Activated CD8-positive, alpha-beta T cell treated with anti-CD3 and anti-CD28 coated beads, Interleukin-2, amount 10 ng/mL, durations not matched to agents 7 days and 5 days (primary cell): ENCODE data around the gene LOC101059915.
A peak's percentile ranks its signal among the peaks of the same experiment; 100 is the strongest.

Source experiments
- ATAC-seq: fragments of 150-1000 bp; cut with Tn5 transposase; one replicate; pipeline ENCODE4 v1.10.0; 2021; ENCODE audit warnings: moderate library complexity
- CTCF ChIA-PET: fragments of 350-600 bp; sonication (Branson Sonifier 250); formaldehyde crosslinking; loops from one replicate; lab custom pipeline; 2021; ENCODE audit warnings: antibody characterized with exemption; lab: Charles Lee
- POLR2A ChIA-PET: fragments of 350-600 bp; sonication (Branson Sonifier 250); formaldehyde crosslinking; loops from one replicate; lab custom pipeline; 2021; ENCODE audit warnings: antibody characterized with exemption; lab: Charles Lee
- DNase-seq: peaks from one replicate; pipeline ENCODE4 v3.0.0-alpha.2; 2020
- H3K27ac Mint-ChIP-seq: one replicate; pipeline ENCODE4 v1.8.0; 2021; ENCODE audit warnings: mild to moderate bottlenecking, mixed read lengths
- H3K27me3 Mint-ChIP-seq: one replicate; pipeline ENCODE4 v1.8.0; 2021; ENCODE audit warnings: low read depth, mixed read lengths
- H3K36me3 Mint-ChIP-seq: one replicate; pipeline ENCODE4 v1.8.0; 2021; ENCODE audit warnings: low read depth, mixed read lengths
- H3K4me1 Mint-ChIP-seq: one replicate; pipeline ENCODE4 v1.8.0; 2021; ENCODE audit warnings: low read depth, mixed read lengths
- H3K4me3 Mint-ChIP-seq: one replicate; pipeline ENCODE4 v1.8.0; 2021; ENCODE audit warnings: mild to moderate bottlenecking, mixed read lengths
- H3K9me3 Mint-ChIP-seq: one replicate; pipeline ENCODE4 v1.8.0; 2022; ENCODE audit warnings: mixed read lengths; ENCODE audit not compliant: insufficient read depth

Gene LOC101059915

DNA sequence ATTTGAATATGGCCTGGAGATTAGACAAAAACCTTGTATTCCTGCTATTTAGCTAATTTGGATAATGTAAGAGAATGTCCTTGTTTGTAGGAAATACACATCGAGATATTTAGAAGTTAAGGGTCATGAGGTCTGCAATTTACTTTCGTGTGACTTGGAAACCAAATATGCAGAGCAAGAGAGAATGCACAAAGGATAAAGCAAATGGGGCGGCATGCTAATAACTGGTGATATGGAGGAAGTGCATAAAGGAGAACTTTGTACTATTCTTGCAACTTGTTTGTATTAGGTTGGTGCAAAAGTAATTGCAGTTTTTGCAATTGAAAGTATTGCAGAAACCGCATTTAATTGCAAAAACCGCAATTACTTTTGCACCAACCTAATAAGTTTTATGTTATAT is 41.9 kb upstream of the LOC101059915 start:
- ATAC-seq: no peak
- H3K36me3 Mint-ChIP-seq: peaks cover 5% of the 10 kb centered on the region
- DNase-seq: no peak
- no peaks in the 10 kb centered on the region for H3K27me3 Mint-ChIP-seq
- peaks cover 63% of the 10 kb centered on the region for H3K4me1 Mint-ChIP-seq
- no peak overlapping the region for H3K4me3 Mint-ChIP-seq
- H3K9me3 Mint-ChIP-seq: no peaks in the 10 kb centered on the region
- CTCF ChIA-PET: interaction anchor here (9.6 kb wide), 1 partner anchor 10 kb away, joined by 56 read pairs; no protein-coding TSS in a partner anchor
- POLR2A ChIA-PET: interaction anchor here (1.5 kb wide), 1 partner anchor 92 kb away, joined by 9 read pairs; the partner anchor contains the start of gene OGT
- no peak overlapping the region for H3K27ac Mint-ChIP-seq

DNA sequence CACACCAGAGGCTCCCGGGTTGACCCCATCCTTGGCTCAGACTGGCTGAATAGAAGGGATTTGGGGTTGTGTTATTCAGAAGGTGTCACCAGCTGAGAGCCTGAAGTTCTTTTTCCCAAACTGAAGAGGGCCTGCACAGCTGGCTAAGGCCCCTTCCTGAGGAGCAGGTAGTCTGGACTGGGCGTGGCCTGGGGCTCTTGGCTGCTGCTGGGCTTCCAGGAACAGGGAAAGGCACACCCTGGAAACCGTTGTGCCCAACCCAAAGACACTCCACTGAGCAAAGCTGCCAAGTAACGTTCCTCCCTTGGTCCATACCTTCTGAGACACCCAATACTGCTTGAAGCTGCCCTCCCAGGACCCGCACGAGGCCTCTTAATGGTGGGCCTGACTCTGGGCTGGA is 40.8 kb upstream of the LOC101059915 start:
- POLR2A ChIA-PET: no interaction called here
- Mint-ChIP-seq H3K4me3 (no peak overlapping the region), H3K4me1 (peaks cover 56% of the 10 kb centered on the region), H3K36me3 (peaks cover 5% of the 10 kb centered on the region), H3K27ac (no peak overlapping the region), H3K27me3 (no peaks in the 10 kb centered on the region), H3K9me3 (no peaks in the 10 kb centered on the region)
- no peak for DNase-seq
- no peak for ATAC-seq
- CTCF ChIA-PET: no interaction called here

DNA sequence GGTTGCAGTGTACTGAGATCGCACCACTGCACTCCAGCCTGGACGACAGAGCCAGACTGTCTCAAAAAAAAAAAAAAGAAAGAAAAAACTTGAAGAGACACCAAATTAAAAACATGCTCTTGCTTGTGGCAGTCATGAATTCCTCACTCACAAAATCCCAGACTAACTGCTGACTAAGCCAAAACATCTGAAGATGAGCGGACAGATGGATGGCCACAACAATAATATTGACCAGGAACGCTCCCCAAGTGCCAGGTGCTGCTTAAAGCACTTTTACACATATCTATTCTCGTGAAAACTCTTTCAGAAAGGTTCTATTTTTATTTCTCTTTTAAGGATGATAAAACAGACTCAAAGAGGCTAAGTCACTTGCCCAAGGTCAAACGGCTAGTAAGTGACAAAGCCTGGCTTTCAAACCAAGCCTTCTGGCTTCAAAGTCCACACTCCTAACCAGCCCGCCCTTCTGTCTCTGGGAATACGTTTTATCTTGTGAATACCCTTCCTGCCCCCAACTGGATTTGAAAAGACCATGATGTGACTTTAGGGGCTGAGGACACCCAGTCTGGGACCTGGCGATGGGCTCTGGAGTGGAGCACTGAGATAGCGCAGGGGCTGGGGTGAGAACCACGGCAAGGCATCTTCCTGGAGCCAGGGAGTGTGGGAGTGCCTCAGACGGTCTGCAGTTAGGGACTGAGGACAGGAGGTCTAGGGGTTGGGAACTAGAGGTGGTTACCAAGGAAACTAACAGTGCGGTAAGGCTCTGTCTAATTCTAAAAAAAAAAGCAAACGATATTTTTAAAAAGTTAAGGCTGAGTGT is 39.5 kb upstream of the LOC101059915 start:
- CTCF ChIA-PET: no interaction called here
- peak overlapping the region; percentile 15 for H3K27ac Mint-ChIP-seq

DNA sequence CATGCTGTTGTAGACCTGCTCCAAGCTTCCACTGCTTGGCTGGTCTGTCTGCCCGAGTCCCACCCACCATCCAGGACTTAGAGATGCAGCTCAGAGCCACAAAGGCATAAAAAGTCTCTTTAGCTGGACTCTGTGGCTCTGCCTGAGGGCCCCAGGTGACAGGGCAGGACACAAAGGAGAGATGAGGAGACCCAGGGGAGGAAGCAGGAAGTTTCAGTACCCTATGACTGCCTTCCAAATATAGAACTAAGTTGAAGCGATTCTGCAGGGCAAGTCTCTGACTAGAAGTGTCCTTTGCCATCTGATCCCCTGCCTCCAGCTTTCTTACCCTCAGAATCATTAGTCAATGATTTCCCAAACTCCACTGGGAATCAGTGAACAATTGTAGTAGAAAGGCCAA is 37.9 kb upstream of the LOC101059915 start:
- CTCF ChIA-PET: no interaction called here
- H3K27ac Mint-ChIP-seq: peak overlapping the region; percentile 43
- no peaks in the 10 kb centered on the region for H3K27me3 Mint-ChIP-seq
- no peaks in the 10 kb centered on the region for H3K9me3 Mint-ChIP-seq
- no peaks in the 10 kb centered on the region for H3K36me3 Mint-ChIP-seq
- ATAC-seq (no peak), DNase-seq (no peak)
- H3K4me3 Mint-ChIP-seq: no peak overlapping the region
- H3K4me1 Mint-ChIP-seq: peaks cover 28% of the 10 kb centered on the region
- POLR2A ChIA-PET: interaction anchor here (0.7 kb wide), 1 partner anchor 11 kb away, joined by 3 read pairs; the partner anchor contains the start of gene CXCR3

More for the DNA sequence above, 39.5 kb upstream of the LOC101059915 start:
- Mint-ChIP-seq H3K9me3 (no peaks in the 10 kb centered on the region), H3K4me1 (peaks cover 44% of the 10 kb centered on the region), H3K27me3 (no peaks in the 10 kb centered on the region), H3K4me3 (no peak overlapping the region), H3K36me3 (peaks cover 3% of the 10 kb centered on the region)
- ATAC-seq (no peak), DNase-seq (no peak)
- POLR2A ChIA-PET: interaction anchor here (0.7 kb wide), 1 partner anchor 11 kb away, joined by 3 read pairs; no protein-coding TSS in a partner anchor

DNA sequence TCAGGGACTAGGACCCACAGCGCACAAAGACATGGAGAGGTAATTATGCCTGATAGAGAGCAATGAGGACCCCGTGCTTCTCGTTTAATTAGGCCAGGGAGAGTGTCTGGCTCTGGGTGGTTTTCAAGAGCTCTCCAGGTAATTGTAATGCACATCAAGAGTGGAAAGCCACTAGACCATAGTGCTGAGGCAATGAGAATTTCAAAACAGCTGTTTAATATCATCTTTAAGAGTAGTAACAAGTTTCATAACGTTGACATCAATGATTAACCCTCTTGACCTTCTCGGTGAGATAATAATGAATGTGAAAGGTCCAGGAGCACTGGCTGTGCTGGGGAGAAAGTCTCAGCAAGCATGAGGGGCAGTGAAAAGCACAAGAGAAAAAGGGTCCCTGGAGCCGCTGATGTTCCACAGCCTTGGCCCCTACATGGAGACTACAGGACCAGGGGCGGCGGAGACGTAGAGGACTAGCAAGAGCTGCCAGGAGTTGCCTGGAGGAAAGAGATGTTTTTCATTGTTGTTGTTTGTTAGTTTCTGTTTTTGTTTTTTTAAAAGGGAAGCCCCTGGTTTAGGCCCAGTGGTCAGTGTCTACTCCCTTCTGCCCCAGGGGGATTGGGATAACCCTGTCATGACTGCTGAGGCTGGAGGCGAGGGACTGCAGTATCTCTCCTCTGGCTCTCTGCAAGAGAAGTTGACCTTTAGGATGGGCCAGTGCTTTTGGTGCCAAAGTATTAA is 34.3 kb upstream of the LOC101059915 start:
- H3K4me1 Mint-ChIP-seq: peaks cover 27% of the 10 kb centered on the region
- ChIA-PET CTCF (interaction anchor here (7.7 kb wide), 1 partner anchor 13 kb away, joined by 56 read pairs; the partner anchor contains the start of gene CXCR3), POLR2A (no interaction called here)
- DNase-seq: no peak
- no peak overlapping the region for H3K27ac Mint-ChIP-seq
- no peak for ATAC-seq
- no peaks in the 10 kb centered on the region for H3K9me3 Mint-ChIP-seq
- H3K36me3 Mint-ChIP-seq: no peaks in the 10 kb centered on the region
- H3K27me3 Mint-ChIP-seq: no peaks in the 10 kb centered on the region
- H3K4me3 Mint-ChIP-seq: no peak overlapping the region

DNA sequence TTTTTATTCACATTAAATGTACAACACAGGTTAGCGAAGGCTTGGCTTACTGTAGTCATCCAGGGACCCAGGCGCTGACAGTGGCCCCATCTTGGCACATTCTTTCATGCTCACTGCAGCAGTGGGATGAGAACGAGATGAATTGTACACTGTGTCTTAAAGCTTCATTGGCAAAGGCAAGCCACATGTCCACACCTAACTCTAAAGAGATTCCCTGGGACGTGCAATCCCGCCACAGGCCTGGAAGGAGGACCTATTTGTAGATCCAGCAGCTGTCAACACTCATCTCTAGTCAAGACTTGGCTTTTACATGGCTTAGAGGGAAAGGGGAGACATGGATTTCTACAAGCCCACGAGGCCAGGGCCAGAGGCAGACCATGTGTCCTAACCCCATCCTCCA is 33.0 kb upstream of the LOC101059915 start:
- no peaks in the 10 kb centered on the region for H3K36me3 Mint-ChIP-seq
- POLR2A ChIA-PET: no interaction called here
- no peak for ATAC-seq

DNA sequence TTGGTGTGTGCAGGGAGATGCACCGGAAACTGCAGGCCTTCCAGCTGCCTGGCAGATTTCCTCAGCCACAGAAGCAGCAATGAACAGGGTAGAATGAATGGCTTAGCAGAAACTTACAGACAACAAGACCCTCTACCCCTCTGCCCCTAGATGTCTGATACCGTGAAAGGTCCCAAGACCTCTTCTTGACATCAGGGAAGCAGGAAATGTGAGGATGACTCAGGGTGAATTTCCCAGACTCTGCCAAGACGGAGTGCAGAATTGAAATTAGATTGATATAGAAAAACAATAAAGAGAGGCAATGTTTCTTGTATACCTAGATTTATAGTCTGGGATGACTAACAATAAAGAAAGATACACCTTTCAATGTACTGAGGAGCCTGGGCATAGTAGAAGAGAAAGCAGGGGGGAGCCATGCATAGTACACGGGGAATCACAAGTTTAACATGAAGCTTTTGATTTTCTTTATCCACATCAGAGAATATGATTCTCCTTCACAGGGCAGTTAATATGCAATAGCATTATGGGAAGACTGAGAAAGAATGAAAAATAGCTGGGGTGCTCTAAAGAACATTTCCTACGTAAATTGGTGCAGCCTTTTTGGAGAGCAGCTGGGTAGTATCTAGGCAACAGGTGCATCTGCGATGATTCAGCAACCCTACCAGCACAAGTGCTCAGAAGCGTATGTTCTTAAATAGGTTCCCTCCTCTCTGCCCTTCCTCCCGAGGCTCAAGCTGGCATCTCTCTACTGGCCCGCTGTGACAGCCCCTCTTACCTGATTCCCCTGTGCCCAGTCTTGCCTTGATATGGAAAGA is 30.7 kb upstream of the LOC101059915 start:
- ChIA-PET CTCF (interaction anchor here (7.7 kb wide), 1 partner anchor 16 kb away, joined by 56 read pairs; the partner anchor contains the start of gene CXCR3), POLR2A (interaction anchor here (0.7 kb wide), 3 partner anchors 18 to 103 kb away, joined by 3 read pairs; partner anchors contain the start of genes CXCR3 and OGT)
- Mint-ChIP-seq H3K4me1 (peaks cover 17% of the 10 kb centered on the region), H3K4me3 (no peak overlapping the region), H3K27ac (peak overlapping the region; percentile 84), H3K36me3 (no peaks in the 10 kb centered on the region), H3K9me3 (no peaks in the 10 kb centered on the region), H3K27me3 (no peaks in the 10 kb centered on the region)
- ATAC-seq (no peak), DNase-seq (no peak)

More for the DNA sequence above, 33.0 kb upstream of the LOC101059915 start:
- Mint-ChIP-seq H3K4me1 (peaks cover 20% of the 10 kb centered on the region), H3K27ac (no peak overlapping the region), H3K4me3 (no peak overlapping the region), H3K27me3 (no peaks in the 10 kb centered on the region), H3K9me3 (no peaks in the 10 kb centered on the region)
- CTCF ChIA-PET: interaction anchor here (7.7 kb wide), 1 partner anchor 14 kb away, joined by 56 read pairs; the partner anchor contains the start of gene CXCR3
- no peak for DNase-seq

DNA sequence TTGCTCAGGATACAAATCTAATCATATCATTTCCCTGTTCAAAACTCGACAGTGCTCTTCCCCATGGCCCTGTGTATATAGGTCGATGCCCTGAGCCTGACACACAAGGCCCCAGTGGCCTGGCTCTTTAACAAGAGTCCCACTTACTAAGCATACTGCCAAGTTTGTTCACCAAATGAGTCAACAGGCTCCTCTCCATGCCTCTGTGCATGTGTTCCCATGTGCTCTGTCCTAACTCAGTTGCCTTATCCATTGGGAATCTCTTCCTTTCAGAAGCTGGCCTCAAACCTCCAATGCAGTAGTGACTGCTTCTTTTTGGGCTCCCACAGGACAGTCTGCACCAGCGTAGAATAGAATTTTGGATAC is 30.1 kb upstream of the LOC101059915 start:
- H3K4me1 Mint-ChIP-seq: peaks cover 17% of the 10 kb centered on the region
- H3K4me3 Mint-ChIP-seq: no peak overlapping the region
- peak overlapping the region; percentile 84 for H3K27ac Mint-ChIP-seq
- H3K36me3 Mint-ChIP-seq: no peaks in the 10 kb centered on the region
- DNase-seq (no peak), ATAC-seq (no peak)
- H3K9me3 Mint-ChIP-seq: no peaks in the 10 kb centered on the region
- ChIA-PET POLR2A (interaction anchor here (0.7 to 2.2 kb wide), 3 partner anchors 15 to 25 kb away, joined by 3 to 10 read pairs (median 3); partner anchors contain the start of gene CXCR3), CTCF (interaction anchor here (7.7 kb wide), 1 partner anchor 17 kb away, joined by 56 read pairs; the partner anchor contains the start of gene CXCR3)
- H3K27me3 Mint-ChIP-seq: no peaks in the 10 kb centered on the region

DNA sequence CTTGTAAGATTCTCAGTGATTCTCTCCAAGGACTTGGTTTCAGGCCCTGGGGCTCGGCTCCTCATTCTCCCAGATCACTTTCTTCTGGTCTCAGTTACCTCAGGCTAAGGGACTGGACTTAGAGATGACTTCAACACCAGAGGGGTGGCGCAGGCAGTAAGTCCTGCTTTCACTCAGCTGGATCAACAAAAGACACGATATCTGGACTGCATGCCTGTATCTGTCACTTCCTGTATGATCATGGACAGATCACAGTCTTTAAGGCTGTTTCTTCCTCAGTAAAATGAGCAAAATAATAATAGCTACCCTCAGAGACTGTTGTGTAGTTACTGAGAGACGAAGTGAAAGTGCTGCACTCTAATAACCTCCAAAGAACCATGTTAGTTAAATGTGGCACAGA is 29.5 kb upstream of the LOC101059915 start:
- POLR2A ChIA-PET: interaction anchor here (0.6 to 2.2 kb wide), 4 partner anchors 15 to 346 kb away, joined by 3 to 10 read pairs (median 4); no protein-coding TSS in a partner anchor
- H3K4me1 Mint-ChIP-seq: peaks cover 17% of the 10 kb centered on the region
- no peak overlapping the region for H3K4me3 Mint-ChIP-seq
- no peaks in the 10 kb centered on the region for H3K36me3 Mint-ChIP-seq
- DNase-seq (no peak), ATAC-seq (peak; percentile 42)
- no peaks in the 10 kb centered on the region for H3K9me3 Mint-ChIP-seq
- H3K27me3 Mint-ChIP-seq: no peaks in the 10 kb centered on the region
- CTCF ChIA-PET: interaction anchor here (1.0 to 7.7 kb wide), 2 partner anchors 17 to 31 kb away, joined by 3 to 56 read pairs; partner anchors contain the start of gene CXCR3
- H3K27ac Mint-ChIP-seq: no peak overlapping the region

DNA sequence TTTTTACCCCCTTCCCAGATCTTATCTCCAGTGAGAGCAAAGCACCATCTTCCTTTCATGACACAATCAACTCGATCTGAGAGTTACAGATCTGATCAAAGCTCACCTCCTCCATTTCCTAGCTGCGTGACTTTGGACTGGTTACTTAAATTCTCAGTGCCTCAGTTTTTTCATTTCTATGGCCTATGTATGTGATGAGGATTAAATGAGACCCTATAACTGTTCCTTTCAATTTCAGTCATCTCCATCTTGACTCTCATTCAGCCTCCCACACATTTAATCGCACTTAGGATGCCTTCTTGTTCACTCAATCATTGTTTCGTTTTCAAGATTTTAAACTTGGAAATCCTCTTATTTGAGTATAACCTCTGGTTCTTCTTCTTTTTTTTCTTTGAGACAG is 28.9 kb upstream of the LOC101059915 start:
- H3K27ac Mint-ChIP-seq: no peak overlapping the region
- ChIA-PET POLR2A (interaction anchor here (1.3 to 2.2 kb wide), 2 partner anchors 16 to 21 kb away, joined by 5 to 10 read pairs; no protein-coding TSS in a partner anchor), CTCF (interaction anchor here (1.0 to 7.7 kb wide), 2 partner anchors 18 to 32 kb away, joined by 3 to 56 read pairs; partner anchors contain the start of gene CXCR3)
- no peaks in the 10 kb centered on the region for H3K9me3 Mint-ChIP-seq
- no peaks in the 10 kb centered on the region for H3K36me3 Mint-ChIP-seq
- no peak for DNase-seq
- H3K4me1 Mint-ChIP-seq: peaks cover 17% of the 10 kb centered on the region
- no peaks in the 10 kb centered on the region for H3K27me3 Mint-ChIP-seq
- no peak overlapping the region for H3K4me3 Mint-ChIP-seq
- no peak for ATAC-seq

DNA sequence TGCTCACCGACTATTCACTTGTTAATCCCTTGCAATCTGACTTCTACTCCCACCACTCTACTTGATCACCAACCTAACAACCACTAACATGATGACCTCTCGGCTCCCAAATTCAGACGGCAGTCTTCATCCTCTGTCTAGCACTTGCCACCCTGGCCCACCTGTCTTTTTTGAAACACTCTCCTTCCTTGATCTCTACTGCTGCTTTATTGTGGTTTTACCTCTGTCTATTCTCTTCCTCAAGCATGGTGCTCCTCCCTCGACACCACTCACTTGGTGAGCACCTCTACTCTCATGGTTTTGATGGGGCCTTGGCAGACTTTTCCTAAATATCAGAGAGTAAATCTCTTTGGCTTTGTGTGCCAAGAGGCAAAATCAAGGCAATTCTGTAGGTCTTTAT is 27.3 kb upstream of the LOC101059915 start:
- ATAC-seq (peak; percentile 76), DNase-seq (no peak)
- Mint-ChIP-seq H3K27ac (no peak overlapping the region), H3K4me1 (peaks cover 17% of the 10 kb centered on the region), H3K36me3 (no peaks in the 10 kb centered on the region), H3K27me3 (no peaks in the 10 kb centered on the region), H3K9me3 (no peaks in the 10 kb centered on the region), H3K4me3 (no peak overlapping the region)
- CTCF ChIA-PET: no interaction called here
- POLR2A ChIA-PET: interaction anchor here (0.8 kb wide), 1 partner anchor 23 kb away, joined by 3 read pairs; no protein-coding TSS in a partner anchor
